HPDE6-E6E7 (cell line): ENCODE results near the gene SGO2.
"Not testable (repeated sequence)": the region's sequence is repeated elsewhere in the genome, so short reads cannot be mapped to it uniquely, and the experiment has no call there.

Experiments
- DNase-seq: peaks from one replicate; pipeline ENCODE4 v3.0.0; 2011; ENCODE audit warnings: missing footprints; ENCODE audit errors: extremely low spot score

Gene SGO2

GRCh38 chr2:200619279-200619678 lies 93.3 kb downstream of the SGO2 start:
- no peak for DNase-seq

- DNase-seq: no peak
Measured at GRCh38 chr2:200620606-200621390, 94.8 kb downstream of the SGO2 start.

- DNase-seq: no peak
Measured at GRCh38 chr2:200622106-200622505, 96.1 kb downstream of the SGO2 start.

GRCh38 chr2:200624026-200624425 lies 98.0 kb downstream of the SGO2 start:
- DNase-seq: no peak

GRCh38 chr2:200624658-200625057 lies 98.7 kb downstream of the SGO2 start:
- no peak for DNase-seq

GRCh38 chr2:200625282-200625681 lies 99.3 kb downstream of the SGO2 start:
- no peak for DNase-seq

GRCh38 chr2:200625958-200626363 lies 100.0 kb downstream of the SGO2 start:
- no peak for DNase-seq

GRCh38 chr2:200627110-200627770 lies 101.2 kb downstream of the SGO2 start:
- no peak for DNase-seq

- DNase-seq: not testable (repeated sequence)
Measured at GRCh38 chr2:200628461-200628860, 102.5 kb downstream of the SGO2 start.

GRCh38 chr2:200631287-200631686 lies 105.3 kb downstream of the SGO2 start:
- DNase-seq: no peak
